CD4-positive, alpha-beta T cell (primary cell): Measurements from ENCODE around the gene RGS18. TPM values are rescaled to one million over a fixed set of nuclear protein-coding genes. Genes with fewer than 3 reads are reported as not detected.

Experiments used
- ATAC-seq: fragments of 200-7000 bp; cut with Tn5 transposase; one replicate; pipeline ENCODE4 v1.10.0; 2022; ENCODE audit warnings: mild to moderate bottlenecking; ENCODE audit not compliant: poor library complexity
- CTCF ChIA-PET: fragments of 350-600 bp; sonication (Branson Sonifier 250); formaldehyde crosslinking; loops from one replicate; lab custom pipeline; 2021; ENCODE audit warnings: antibody characterized with exemption, inconsistent platforms; lab: Charles Lee
- POLR2A ChIA-PET: fragments of 350-600 bp; sonication (Branson Sonifier 250); formaldehyde crosslinking; loops from one replicate; lab custom pipeline; 2021; ENCODE audit warnings: antibody characterized with exemption, inconsistent platforms; lab: Charles Lee
- DNase-seq, 14 experiments: peaks; one replicate each; pipeline ENCODE4 v3.0.0-alpha.2; 2013 to 2020; ENCODE audit warnings: mixed read lengths in 2 of 14
- H3K27ac ChIP-seq, 2 donors: one replicate each; pipeline versions ENCODE4 v1.5.1 to v1.7.0; 2013; ENCODE audit warnings: low read length in 2 of 2, low read depth in 1 of 2, mild to moderate bottlenecking in 1 of 2
- H3K27me3 ChIP-seq, 2 experiments: 1 replicate in 1 of 2; 2 replicates in 1 of 2; pipeline versions ENCODE4 v1.6.1 to v1.7.0; 2013; ENCODE audit warnings: low read length in 2 of 2, control low read depth in 1 of 2, mild to moderate bottlenecking in 1 of 2, moderate library complexity in 1 of 2; ENCODE audit not compliant: insufficient read depth in 2 of 2, control insufficient read depth in 1 of 2
- H3K36me3 ChIP-seq: one replicate; pipeline ENCODE4 v1.6.1; 2013; ENCODE audit warnings: low read length, control low read depth; ENCODE audit not compliant: insufficient read depth
- H3K4me1 ChIP-seq: one replicate; pipeline ENCODE4 v1.6.1; 2013; ENCODE audit warnings: low read length, control low read depth; ENCODE audit not compliant: insufficient read depth
- H3K4me3 ChIP-seq: one replicate; pipeline ENCODE4 v1.5.1; 2013; ENCODE audit warnings: mild to moderate bottlenecking, low read length, moderate library complexity
- H3K9me3 ChIP-seq, 2 experiments: 1 replicate in 1 of 2; 2 replicates in 1 of 2; pipeline versions ENCODE4 v1.6.1 to v1.7.0; 2013; ENCODE audit warnings: low read length in 2 of 2, mild to moderate bottlenecking in 2 of 2, control low read depth in 1 of 2, moderate library complexity in 1 of 2; ENCODE audit not compliant: control insufficient read depth in 1 of 2, insufficient read depth in 1 of 2
- H3K27ac Mint-ChIP-seq: one replicate; pipeline ENCODE4 v1.8.0; 2020; ENCODE audit warnings: mixed read lengths
- H3K27me3 Mint-ChIP-seq: one replicate; pipeline ENCODE4 v1.8.0; 2021; ENCODE audit warnings: mixed read lengths
- H3K36me3 Mint-ChIP-seq: one replicate; pipeline ENCODE4 v1.8.0; 2021; ENCODE audit warnings: low read depth, mixed read lengths
- H3K4me1 Mint-ChIP-seq: one replicate; pipeline ENCODE4 v1.8.0; 2021; ENCODE audit warnings: low read depth, mixed read lengths
- H3K4me3 Mint-ChIP-seq: one replicate; pipeline ENCODE4 v1.8.0; 2020; ENCODE audit warnings: mild to moderate bottlenecking, mixed read lengths
- H3K9me3 Mint-ChIP-seq: one replicate; pipeline ENCODE4 v1.8.0; 2020; ENCODE audit warnings: mixed read lengths
- CTCF ChIP-seq: fragments of 200-600 bp; IDR thresholded peaks from one replicate; pipeline ENCODE4 v1.8.0; 2022; ENCODE audit warnings: antibody characterized with exemption, mild to moderate bottlenecking
- intact Hi-C, 2 experiments: fragments of 100-400 bp; cut with DNase I in 1 of 2; cut with micrococcal nuclease in 1 of 2; formaldehyde crosslinking; loops; one replicate each; pipeline versions ENCODE4 v1.15.1 to v1.9.0; 2023 to 2025; cut with DNase I, micrococcal nuclease
- total RNA-seq, 174 experiments: library from RNA in 2 of 174; stranded (reverse) in 2 of 174; gene quantifications; one replicate each; pipeline ENCODE4 v1.2.3 and lab custom pipeline; 2021 to 2026

RGS18 gene
- total RNA-seq, 2 experiments from 2014 or later = 0.22 to 0.95 TPM

GRCh38 chr1:192224846-192225245 is 66.6 kb downstream of the RGS18 start:
- no peak for DNase-seq
- H3K9me3 Mint-ChIP-seq = peaks cover 6% of the 10 kb centered on the region
- no peak for ATAC-seq
- Histone ChIP-seq H3K27ac (no peak overlapping the region), H3K4me1 (no peaks in the 10 kb centered on the region), H3K36me3 (no peaks in the 10 kb centered on the region), H3K9me3 (peaks cover 0 to 5% of the 10 kb centered on the region in 2 experiments), H3K27me3 (no peaks in the 10 kb centered on the region), H3K4me3 (no peak overlapping the region)
- no peaks in the 10 kb centered on the region for H3K4me1 Mint-ChIP-seq
- no peaks in the 10 kb centered on the region for H3K36me3 Mint-ChIP-seq
- TF ChIP-seq CTCF = no peak
- CTCF ChIA-PET = no interaction called here
- H3K27ac Mint-ChIP-seq = no peak overlapping the region
- H3K27me3 Mint-ChIP-seq = no peaks in the 10 kb centered on the region
- no peak overlapping the region for H3K4me3 Mint-ChIP-seq
- POLR2A ChIA-PET = no interaction called here
- intact Hi-C loops = no loop called here

GRCh38 chr1:192225266-192225665 is 67.0 kb downstream of the RGS18 start:
- H3K36me3 Mint-ChIP-seq = no peaks in the 10 kb centered on the region
- ChIA-PET POLR2A (no interaction called here), CTCF (no interaction called here)
- H3K9me3 ChIP-seq = peaks cover 0 to 5% of the 10 kb centered on the region in 2 experiments
- no peaks in the 10 kb centered on the region for H3K27me3 Mint-ChIP-seq
- H3K4me1 Mint-ChIP-seq = no peaks in the 10 kb centered on the region
- no peak for ATAC-seq
- no peaks in the 10 kb centered on the region for H3K4me1 ChIP-seq
- H3K4me3 Mint-ChIP-seq = no peak overlapping the region
- DNase-seq = no peak
- intact Hi-C loops = no loop called here
- H3K9me3 Mint-ChIP-seq = peaks cover 6% of the 10 kb centered on the region
- no peak for TF ChIP-seq CTCF
- H3K27ac ChIP-seq = no peak overlapping the region
- H3K36me3 ChIP-seq = no peaks in the 10 kb centered on the region
- H3K27ac Mint-ChIP-seq = no peak overlapping the region
- H3K4me3 ChIP-seq = no peak overlapping the region
- H3K27me3 ChIP-seq = no peaks in the 10 kb centered on the region

GRCh38 chr1:192225703-192226102 is 67.4 kb downstream of the RGS18 start:
- no peaks in the 10 kb centered on the region for H3K4me1 ChIP-seq
- POLR2A ChIA-PET = no interaction called here
- CTCF ChIA-PET = no interaction called here
- H3K9me3 ChIP-seq = peaks cover 0 to 5% of the 10 kb centered on the region in 2 experiments
- H3K4me3 Mint-ChIP-seq = no peak overlapping the region
- H3K4me1 Mint-ChIP-seq = no peaks in the 10 kb centered on the region
- H3K27ac ChIP-seq = no peak overlapping the region
- no peaks in the 10 kb centered on the region for H3K27me3 ChIP-seq
- intact Hi-C loops = no loop called here
- H3K4me3 ChIP-seq = no peak overlapping the region
- peaks cover 6% of the 10 kb centered on the region for H3K9me3 Mint-ChIP-seq
- H3K27me3 Mint-ChIP-seq = no peaks in the 10 kb centered on the region
- no peak overlapping the region for H3K27ac Mint-ChIP-seq
- TF ChIP-seq CTCF = no peak
- DNase-seq (no peak), ATAC-seq (no peak)
- H3K36me3 Mint-ChIP-seq = no peaks in the 10 kb centered on the region
- H3K36me3 ChIP-seq = no peaks in the 10 kb centered on the region
